ENCODE data around the gene RIMKLA.

GRCh38 chr1:42453386-42453785 lies 72.8 kb downstream of the RIMKLA start:
- TF ChIP-seq POLR2A (IDR thresholded peaks at IDR 0.05; ENCODE audit: low read depth, low read length): no peak
- TF ChIP-seq EZH2 (IDR thresholded peaks at IDR 0.05; ENCODE audit: borderline replicate concordance, low read depth, low read length, severe bottlenecking): no peak
- TF ChIP-seq CTCF (IDR thresholded peaks at IDR 0.05; ENCODE audit: extremely low read depth in 1 of 2, insufficient read depth in 1 of 2, low read depth in 1 of 2, low read length in 2 of 2): no peak
